ENCODE data around the gene SFXN1. TPM values are rescaled to one million over a fixed set of nuclear protein-coding genes. Genes with fewer than 3 reads are reported as not detected.

Gene SFXN1
- total and polyA plus RNA-seq, 2 of the 4 experiments (the other 2 are of a cell fraction), result 131 to 410 TPM

DNA sequence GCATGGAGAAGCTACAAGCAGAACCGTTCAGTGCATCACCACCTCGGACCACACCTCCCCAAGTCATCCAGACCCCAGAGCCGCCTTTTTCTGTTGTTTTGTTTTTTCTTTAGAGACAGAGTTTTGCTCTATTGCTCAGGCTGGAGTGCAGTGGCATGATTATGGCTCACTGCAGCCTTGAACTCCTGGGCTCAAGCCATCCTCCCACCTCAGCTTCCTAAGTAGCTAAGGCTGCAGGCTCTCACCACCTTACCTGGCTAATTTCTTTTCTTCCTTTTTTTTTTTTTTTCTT lies 13.5 kb upstream of the SFXN1 start (continued):
- TF ChIP-seq, protein P1, sequence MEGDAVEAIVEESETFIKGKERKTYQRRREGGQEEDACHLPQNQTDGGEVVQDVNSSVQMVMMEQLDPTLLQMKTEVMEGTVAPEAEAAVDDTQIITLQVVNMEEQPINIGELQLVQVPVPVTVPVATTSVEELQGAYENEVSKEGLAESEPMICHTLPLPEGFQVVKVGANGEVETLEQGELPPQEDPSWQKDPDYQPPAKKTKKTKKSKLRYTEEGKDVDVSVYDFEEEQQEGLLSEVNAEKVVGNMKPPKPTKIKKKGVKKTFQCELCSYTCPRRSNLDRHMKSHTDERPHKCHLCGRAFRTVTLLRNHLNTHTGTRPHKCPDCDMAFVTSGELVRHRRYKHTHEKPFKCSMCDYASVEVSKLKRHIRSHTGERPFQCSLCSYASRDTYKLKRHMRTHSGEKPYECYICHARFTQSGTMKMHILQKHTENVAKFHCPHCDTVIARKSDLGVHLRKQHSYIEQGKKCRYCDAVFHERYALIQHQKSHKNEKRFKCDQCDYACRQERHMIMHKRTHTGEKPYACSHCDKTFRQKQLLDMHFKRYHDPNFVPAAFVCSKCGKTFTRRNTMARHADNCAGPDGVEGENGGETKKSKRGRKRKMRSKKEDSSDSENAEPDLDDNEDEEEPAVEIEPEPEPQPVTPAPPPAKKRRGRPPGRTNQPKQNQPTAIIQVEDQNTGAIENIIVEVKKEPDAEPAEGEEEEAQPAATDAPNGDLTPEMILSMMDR (conservative IDR thresholded peaks at IDR 0.05; ENCODE audit: low read depth, low read length), result no peak
- no peak for TF ChIP-seq RAD21 (IDR thresholded peaks at IDR 0.05; ENCODE audit: low read length)

GRCh38 chr5:175465282-175465681 lies 13.1 kb upstream of the SFXN1 start:
- H2BK120ac ChIP-seq (ENCODE audit: low read depth, low read length), result no peak overlapping the region
- in situ Hi-C loops (cut with MboI; ENCODE audit: low sequenced_read_pairs), result no loop called here
- no peak overlapping the region for H3K9ac ChIP-seq (ENCODE audit: low read depth, low read length)
- no peak overlapping the region for H3K27ac ChIP-seq (ENCODE audit: insufficient read depth, low read length)
- H3K4me1 ChIP-seq (ENCODE audit: control insufficient read depth, insufficient read depth, low read length), result peaks cover 2% of the 10 kb centered on the region; the same call in 1 of the 2 replicates
- no peaks in the 10 kb centered on the region for H3K36me3 ChIP-seq (ENCODE audit: control insufficient read depth, insufficient read depth, low read length)
- no peak overlapping the region for H3K4ac ChIP-seq (ENCODE audit: low read depth, low read length)
- no peak overlapping the region for H4K8ac ChIP-seq (ENCODE audit: low read depth in 2 of 2, low read length in 2 of 2)
- no peak overlapping the region for H4K91ac ChIP-seq (ENCODE audit: insufficient read depth, low read depth, low read length)
- no peak overlapping the region for H3K23ac ChIP-seq (ENCODE audit: low read depth, low read length)
- POLR2A ChIA-PET (ENCODE audit: unreplicated experiment), result no interaction called here
- no peak overlapping the region for H3K4me3 ChIP-seq (ENCODE audit: insufficient read depth, low read depth, low read length)
- intact Hi-C loops (cut with micrococcal nuclease), result no loop called here
- BruUV-seq (replicated peaks), result no TSS peak
- H3K56ac ChIP-seq (ENCODE audit: extremely low read depth, insufficient read depth, low read length), result no peak overlapping the region
- no peak overlapping the region for H2AK9ac ChIP-seq (replicated peaks; ENCODE audit: low read depth, low read length, poor library complexity)
- peaks cover 8% of the 10 kb centered on the region; the same call in 1 of the 2 replicates for H3K27me3 ChIP-seq (ENCODE audit: control insufficient read depth, insufficient read depth, low read length)
- no peak overlapping the region for H3K14ac ChIP-seq (replicated peaks; ENCODE audit: low read depth, low read length)
- H2BK15ac ChIP-seq (ENCODE audit: low read depth, low read length), result no peak overlapping the region
- dilution Hi-C loops (cut with HindIII; ENCODE audit: low sequenced_read_pairs, unreplicated experiment), result no loop called here
- H3K9me1 ChIP-seq (ENCODE audit: insufficient read depth, low read length), result no peaks in the 10 kb centered on the region
- no peak overlapping the region for H2BK20ac ChIP-seq (ENCODE audit: low read depth, low read length)
- H3K4me2 ChIP-seq (ENCODE audit: low read depth, low read length), result no peak overlapping the region
- H2AK5ac ChIP-seq (ENCODE audit: low read depth, low read length), result no peak overlapping the region
- no peak overlapping the region for H4K5ac ChIP-seq (ENCODE audit: low read depth, low read length)
- no peak overlapping the region for H2AFZ ChIP-seq (replicated peaks; ENCODE audit: low read length, poor library complexity)
- no peak overlapping the region for H2BK5ac ChIP-seq (ENCODE audit: low read depth, low read length, poor library complexity, severe bottlenecking)
- WGBS, 2 experiments (ENCODE audit: extremely low coverage in 2 of 2, insufficient read length in 1 of 2), result no CpG with 5 or more reads among the region's 3 CpGs
- CTCF ChIA-PET, result interaction anchor here (0.6 to 2.1 kb wide), 9 partner anchors 9 to 1417 kb away, joined by 3 to 16 read pairs (median 4); no protein-coding TSS in a partner anchor
- H3K79me1 ChIP-seq (ENCODE audit: low read depth in 1 of 2, low read length in 2 of 2), result no peaks in the 10 kb centered on the region
- no peaks in the 10 kb centered on the region for H4K20me1 ChIP-seq (ENCODE audit: insufficient read depth, low read length)
- ATAC-seq (ENCODE audit: low read depth), result no peak
- DNase-seq, result no peak
- no peaks in the 10 kb centered on the region for H3K9me3 ChIP-seq (ENCODE audit: control insufficient read depth, insufficient read depth, low read length)
- no peak overlapping the region for H3K18ac ChIP-seq (ENCODE audit: low read depth, low read length)
- TF ChIP-seq FOS (IDR thresholded peaks at IDR 0.05; ENCODE audit: low read depth, low read length), result no peak
- TF ChIP-seq SMC3 (IDR thresholded peaks at IDR 0.05; ENCODE audit: low read depth, low read length), result no peak
- TF ChIP-seq MAFK (IDR thresholded peaks at IDR 0.05; ENCODE audit: low read depth, low read length), result no peak
- no peak for TF ChIP-seq MXI1 (IDR thresholded peaks at IDR 0.05; ENCODE audit: borderline replicate concordance, low read depth, low read length)
- TF ChIP-seq MAZ (IDR thresholded peaks at IDR 0.05; ENCODE audit: borderline replicate concordance, low read depth, low read length), result no peak
- TF ChIP-seq USF2 (IDR thresholded peaks at IDR 0.05; ENCODE audit: low read depth, low read length), result no peak
- no peak for TF ChIP-seq CHD1 (IDR thresholded peaks at IDR 0.05; ENCODE audit: low read depth, low read length)
- TF ChIP-seq NFE2L2 (IDR thresholded peaks at IDR 0.05; ENCODE audit: low read depth, low read length), result no peak
- no peak for TF ChIP-seq RAD21 (IDR thresholded peaks at IDR 0.05; ENCODE audit: low read length)
- TF ChIP-seq RCOR1 (IDR thresholded peaks at IDR 0.05; ENCODE audit: insufficient replicate concordance, low read length), result no peak
- TF ChIP-seq CEBPB (IDR thresholded peaks at IDR 0.05; ENCODE audit: low read depth, low read length), result no peak
- no peak for TF ChIP-seq RFX5 (IDR thresholded peaks at IDR 0.05; ENCODE audit: low read depth, low read length)
- no peak for TF ChIP-seq POLR2A (IDR thresholded peaks at IDR 0.05; ENCODE audit: low read depth, low read length)
- no peak for TF ChIP-seq ELK1 (IDR thresholded peaks at IDR 0.05; ENCODE audit: borderline replicate concordance, low read depth, low read length)
